Measurements from ENCODE around the gene NUDT5.
"Not testable (repeated sequence)": the region's sequence is repeated elsewhere in the genome, so short reads cannot be mapped to it uniquely, and the experiment has no call there.

GRCh38 chr10:12234687-12235086, 39.0 kb upstream of the NUDT5 start:
- TF ChIP-seq CTCF, POLR2AphosphoS5 (IDR thresholded peaks at IDR 0.05): not testable (repeated sequence)
